Choroid plexus epithelial cell (primary cell): Measurements from ENCODE around the gene POLDIP2.

ENCODE experiments used
- DNase-seq: peaks from one replicate; pipeline ENCODE4 v3.0.0-alpha.2; 2010; ENCODE audit warnings: low read depth
- H3K4me3 ChIP-seq: 2 replicates; pipeline ENCODE4 v1.5.1; 2011; ENCODE audit warnings: low read depth, mild to moderate bottlenecking, control low read depth, low read length, moderate library complexity
- TF ChIP-seq, protein P1 (sequence below): conservative IDR thresholded peaks from 2 replicates; pipeline ENCODE4 v1.5.1; 2011; ENCODE audit warnings: low read depth, mild to moderate bottlenecking, control low read depth, inconsistent platforms, low read length, moderate library complexity

Gene POLDIP2

DNA sequence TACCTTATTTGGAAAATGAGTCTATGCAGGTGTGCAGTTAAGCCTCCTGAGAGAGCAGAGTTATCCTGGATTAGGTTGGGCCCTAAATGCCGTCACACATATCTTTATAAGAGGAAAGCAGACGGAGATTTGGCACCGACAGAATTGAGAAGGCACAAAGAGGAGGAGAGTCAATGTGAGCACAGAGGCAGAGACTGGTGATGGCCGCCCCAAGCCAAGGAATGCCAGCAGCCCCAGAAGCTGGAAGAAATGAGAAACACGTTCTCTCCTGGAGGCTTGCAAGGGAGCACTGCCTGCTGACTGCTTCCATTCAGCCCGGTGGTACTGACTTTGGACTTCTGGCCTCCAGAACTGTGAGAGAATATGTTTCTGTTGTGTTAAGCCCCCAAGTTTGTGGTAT is 45.5 kb upstream of the POLDIP2 start:
- TF ChIP-seq, protein P1, sequence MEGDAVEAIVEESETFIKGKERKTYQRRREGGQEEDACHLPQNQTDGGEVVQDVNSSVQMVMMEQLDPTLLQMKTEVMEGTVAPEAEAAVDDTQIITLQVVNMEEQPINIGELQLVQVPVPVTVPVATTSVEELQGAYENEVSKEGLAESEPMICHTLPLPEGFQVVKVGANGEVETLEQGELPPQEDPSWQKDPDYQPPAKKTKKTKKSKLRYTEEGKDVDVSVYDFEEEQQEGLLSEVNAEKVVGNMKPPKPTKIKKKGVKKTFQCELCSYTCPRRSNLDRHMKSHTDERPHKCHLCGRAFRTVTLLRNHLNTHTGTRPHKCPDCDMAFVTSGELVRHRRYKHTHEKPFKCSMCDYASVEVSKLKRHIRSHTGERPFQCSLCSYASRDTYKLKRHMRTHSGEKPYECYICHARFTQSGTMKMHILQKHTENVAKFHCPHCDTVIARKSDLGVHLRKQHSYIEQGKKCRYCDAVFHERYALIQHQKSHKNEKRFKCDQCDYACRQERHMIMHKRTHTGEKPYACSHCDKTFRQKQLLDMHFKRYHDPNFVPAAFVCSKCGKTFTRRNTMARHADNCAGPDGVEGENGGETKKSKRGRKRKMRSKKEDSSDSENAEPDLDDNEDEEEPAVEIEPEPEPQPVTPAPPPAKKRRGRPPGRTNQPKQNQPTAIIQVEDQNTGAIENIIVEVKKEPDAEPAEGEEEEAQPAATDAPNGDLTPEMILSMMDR: no peak

DNA sequence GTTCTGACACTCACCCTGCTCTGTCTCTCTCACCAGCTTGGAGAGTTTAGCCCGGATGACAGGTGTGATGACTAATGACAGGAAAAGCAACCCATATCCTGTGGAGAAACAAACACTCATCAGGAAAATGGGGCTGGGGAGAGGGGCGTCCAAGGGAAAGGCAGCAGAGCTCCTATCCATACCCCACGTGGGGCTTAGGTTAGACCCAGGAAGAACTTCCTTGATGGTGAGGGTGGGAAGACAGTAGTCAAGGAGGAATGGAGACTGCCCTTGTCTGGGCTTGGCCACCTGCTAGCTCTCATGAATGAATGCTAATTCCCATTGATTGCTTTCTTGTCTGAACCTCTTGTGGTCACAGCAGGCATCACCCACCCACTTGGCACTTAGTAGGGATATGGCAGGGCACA is 44.9 kb upstream of the POLDIP2 start:
- H3K4me3 ChIP-seq: no peak overlapping the region
- TF ChIP-seq, protein P1: no peak
- DNase-seq: no peak

More for the DNA sequence above, 45.5 kb upstream of the POLDIP2 start:
- DNase-seq: no peak
- no peak overlapping the region for H3K4me3 ChIP-seq

DNA sequence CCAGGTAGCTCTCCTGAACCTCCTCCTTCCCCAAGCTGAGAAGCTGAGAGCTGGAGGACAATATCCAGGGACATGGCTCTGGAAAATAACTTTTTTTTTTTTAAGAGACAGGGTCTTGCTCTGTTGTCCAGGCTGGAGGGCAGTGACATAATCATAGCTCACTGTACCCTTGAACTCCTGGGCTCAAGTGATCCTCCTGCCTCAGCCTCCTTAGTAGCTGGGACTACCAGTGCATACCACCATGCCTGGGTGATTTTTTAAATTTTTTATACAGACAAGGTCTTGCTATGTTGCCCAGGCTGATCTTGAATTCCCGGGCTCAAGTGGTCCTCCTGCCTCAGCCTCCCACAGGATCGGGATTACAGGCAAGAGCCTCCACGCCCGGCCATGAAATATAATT is 42.5 kb upstream of the POLDIP2 start:
- TF ChIP-seq, protein P1: no peak
- no peak overlapping the region for H3K4me3 ChIP-seq
- DNase-seq: no peak

DNA sequence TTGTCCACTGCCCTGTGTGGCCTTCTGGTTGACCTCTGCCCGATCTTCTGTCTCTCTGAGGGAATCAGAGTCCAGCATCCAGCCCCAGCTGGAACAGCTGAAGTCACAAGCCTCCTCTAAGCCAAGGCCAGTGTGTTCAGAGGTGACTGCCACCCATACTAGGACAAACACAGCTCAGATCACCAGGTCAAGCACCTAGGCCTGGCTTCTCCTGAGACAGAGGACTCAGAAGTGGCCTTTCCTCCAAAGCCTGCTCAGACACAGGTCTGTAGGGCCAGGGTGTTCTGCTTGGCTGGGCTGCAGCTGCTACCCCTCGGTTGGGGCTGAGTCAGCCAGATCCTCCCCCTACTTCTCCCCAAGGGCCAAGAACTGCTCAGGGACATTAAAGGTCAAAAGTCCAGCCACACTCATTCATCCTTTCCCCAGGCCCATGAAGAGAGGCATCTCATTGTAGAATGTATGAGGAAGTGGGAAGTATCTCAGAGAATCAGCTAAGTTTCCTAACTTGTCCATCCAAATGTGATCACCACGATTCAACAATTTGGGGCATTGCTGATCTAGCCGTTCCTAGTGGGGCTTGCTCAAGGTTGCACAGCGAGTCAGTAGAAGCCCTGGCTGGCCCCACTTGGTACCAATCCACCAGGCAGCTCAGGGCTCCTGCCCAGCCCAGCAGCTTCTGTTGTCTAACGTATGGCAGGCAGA is 41.1 kb upstream of the POLDIP2 start:
- DNase-seq: no peak
- TF ChIP-seq, protein P1: no peak
- H3K4me3 ChIP-seq: no peak overlapping the region

DNA sequence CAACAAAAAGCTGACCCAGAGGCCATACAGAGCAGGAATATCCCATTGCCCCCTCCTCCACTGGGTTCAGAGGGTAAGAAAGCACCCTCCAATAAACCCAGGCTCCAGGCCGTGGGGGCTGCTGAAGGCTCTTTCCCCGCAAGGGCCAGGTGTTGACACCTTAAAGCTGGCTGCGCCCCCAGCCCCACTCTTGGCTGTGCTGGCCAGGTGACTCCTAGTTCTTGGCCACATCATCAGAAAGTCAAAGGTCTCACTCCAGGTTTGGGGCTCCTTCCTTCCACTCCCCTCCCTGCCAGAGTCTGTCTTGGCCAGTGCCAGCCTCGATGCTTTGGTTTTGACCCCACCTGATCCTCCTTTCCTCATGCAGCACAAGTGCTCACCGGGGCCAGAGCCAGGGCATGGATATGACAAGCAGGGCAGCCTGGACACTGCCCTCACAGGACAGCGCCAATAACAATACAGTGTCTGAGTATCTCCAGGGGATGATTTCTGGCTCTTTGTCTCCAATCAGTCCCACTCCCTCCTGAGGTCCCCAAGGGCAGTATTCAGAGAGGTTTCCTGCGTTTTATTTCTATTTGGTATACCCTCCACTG is 40.5 kb upstream of the POLDIP2 start:
- TF ChIP-seq, protein P1: no peak
- no peak for DNase-seq
- H3K4me3 ChIP-seq: no peak overlapping the region

DNA sequence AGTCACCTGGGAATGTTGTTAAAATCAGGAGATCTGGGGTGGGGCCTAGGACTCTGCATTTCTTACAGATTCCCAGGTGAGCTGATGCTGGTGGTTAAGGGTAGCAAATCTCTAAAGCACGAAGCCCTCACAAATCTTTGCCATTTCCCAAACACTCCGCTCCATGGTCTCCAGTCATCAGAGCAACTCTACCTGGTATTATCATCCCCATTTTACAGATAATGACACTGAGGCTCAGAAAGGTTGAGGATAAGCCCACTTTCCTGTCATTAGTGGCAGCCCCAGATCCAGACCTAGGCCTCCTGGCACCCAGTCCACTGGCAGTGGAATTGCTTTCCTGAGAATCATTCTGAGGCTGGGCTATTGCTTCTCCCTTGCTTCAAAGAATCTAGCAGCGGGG is 39.9 kb upstream of the POLDIP2 start:
- TF ChIP-seq, protein P1: no peak
- no peak for DNase-seq
- H3K4me3 ChIP-seq: no peak overlapping the region
